ENCODE data around the gene UPP2.

UPP2 gene

DNA sequence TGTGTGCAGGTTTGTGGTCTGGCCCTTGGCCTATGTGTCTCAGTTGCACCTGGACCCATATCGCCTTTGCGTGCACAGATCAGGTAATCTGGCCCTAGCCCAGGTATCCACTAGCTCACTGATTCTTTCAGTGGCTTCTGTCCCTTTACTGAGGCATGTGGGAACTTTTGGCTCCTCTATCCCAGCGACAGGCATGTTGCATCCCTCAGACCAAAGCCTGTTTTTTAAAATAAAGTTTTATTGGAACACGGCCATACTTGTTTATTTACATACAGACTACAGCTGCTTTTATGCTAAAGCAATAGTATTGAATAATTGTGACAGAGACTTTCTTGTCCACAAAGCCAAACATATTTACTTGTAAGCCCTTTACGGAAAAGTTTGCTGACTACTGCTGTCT is 39.9 kb upstream of the UPP2 start:
- Histone ChIP-seq H3K36me3 (ENCODE audit: control insufficient read depth, insufficient read depth, low read length) (no peaks in the 10 kb centered on the region), H3K4me3 (replicated peaks; ENCODE audit: low read depth, low read length) (no peak overlapping the region), H3K27me3 (replicated peaks; ENCODE audit: control insufficient read depth, insufficient read depth, low read length) (no peaks in the 10 kb centered on the region)
- TF ChIP-seq, protein P1, sequence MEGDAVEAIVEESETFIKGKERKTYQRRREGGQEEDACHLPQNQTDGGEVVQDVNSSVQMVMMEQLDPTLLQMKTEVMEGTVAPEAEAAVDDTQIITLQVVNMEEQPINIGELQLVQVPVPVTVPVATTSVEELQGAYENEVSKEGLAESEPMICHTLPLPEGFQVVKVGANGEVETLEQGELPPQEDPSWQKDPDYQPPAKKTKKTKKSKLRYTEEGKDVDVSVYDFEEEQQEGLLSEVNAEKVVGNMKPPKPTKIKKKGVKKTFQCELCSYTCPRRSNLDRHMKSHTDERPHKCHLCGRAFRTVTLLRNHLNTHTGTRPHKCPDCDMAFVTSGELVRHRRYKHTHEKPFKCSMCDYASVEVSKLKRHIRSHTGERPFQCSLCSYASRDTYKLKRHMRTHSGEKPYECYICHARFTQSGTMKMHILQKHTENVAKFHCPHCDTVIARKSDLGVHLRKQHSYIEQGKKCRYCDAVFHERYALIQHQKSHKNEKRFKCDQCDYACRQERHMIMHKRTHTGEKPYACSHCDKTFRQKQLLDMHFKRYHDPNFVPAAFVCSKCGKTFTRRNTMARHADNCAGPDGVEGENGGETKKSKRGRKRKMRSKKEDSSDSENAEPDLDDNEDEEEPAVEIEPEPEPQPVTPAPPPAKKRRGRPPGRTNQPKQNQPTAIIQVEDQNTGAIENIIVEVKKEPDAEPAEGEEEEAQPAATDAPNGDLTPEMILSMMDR (IDR thresholded peaks at IDR 0.05; ENCODE audit: insufficient read depth, low read length, poor library complexity, severe bottlenecking): no peak
- DNase-seq (ENCODE audit: extremely low read depth, insufficient read length): no peak

DNA sequence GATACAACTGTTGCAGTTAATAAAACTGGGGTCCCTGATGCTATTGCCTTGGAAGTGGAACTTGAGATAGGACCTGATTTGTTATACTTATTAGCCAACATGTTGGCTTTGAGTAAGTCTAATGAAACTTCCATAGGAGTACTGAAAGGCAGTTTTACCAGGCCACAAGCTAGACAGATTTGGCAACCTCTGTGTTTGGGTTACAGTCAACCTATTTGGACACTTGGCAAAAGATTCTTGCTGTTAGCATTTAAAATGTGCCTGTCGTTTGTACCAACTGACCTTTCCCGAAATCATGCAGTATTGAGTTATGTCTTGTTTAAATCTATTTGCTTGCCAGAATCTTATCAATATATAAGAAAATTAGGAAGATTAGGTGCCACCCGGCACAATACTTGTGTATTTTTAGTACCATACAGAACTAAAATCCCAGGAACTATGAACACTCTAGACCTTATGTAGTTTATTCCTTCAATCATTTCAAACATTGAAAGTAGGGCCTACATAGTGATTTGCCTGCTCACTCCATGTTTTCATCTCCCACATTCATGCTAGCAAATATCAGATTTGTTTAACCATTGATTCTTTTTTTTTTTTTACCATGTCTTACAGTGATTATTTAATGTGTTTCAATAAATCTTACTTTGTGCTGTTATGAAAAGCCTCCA is 35.5 kb upstream of the UPP2 start:
- no peaks in the 10 kb centered on the region for H3K36me3 ChIP-seq (ENCODE audit: control insufficient read depth, insufficient read depth, low read length)
- no peak for DNase-seq (ENCODE audit: extremely low read depth, insufficient read length)
- TF ChIP-seq, protein P1 (IDR thresholded peaks at IDR 0.05; ENCODE audit: insufficient read depth, low read length, poor library complexity, severe bottlenecking): no peak

DNA sequence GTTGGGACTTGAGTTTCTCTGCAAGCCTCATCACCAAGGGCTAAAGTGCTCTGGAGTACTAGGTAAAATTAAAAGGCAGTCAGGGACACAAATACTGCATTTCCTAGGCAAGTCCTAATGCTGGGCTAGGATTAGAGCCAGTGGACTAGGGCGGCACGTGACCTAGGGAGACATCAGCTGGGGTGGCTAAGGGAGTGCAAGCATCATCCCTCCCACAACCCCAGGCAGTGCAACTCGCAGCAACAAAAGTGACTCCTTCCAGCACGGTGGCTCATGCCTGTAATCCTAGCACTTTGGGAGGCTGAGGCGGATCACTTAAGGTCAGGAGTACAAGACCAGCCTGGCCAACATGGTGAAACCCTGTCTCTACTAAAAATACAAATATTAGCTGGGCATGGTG is 30.7 kb upstream of the UPP2 start:
- TF ChIP-seq, protein P1 (IDR thresholded peaks at IDR 0.05; ENCODE audit: insufficient read depth, low read length, poor library complexity, severe bottlenecking): no peak
- Histone ChIP-seq H3K4me3 (replicated peaks; ENCODE audit: low read depth, low read length) (no peak overlapping the region), H3K27me3 (replicated peaks; ENCODE audit: control insufficient read depth, insufficient read depth, low read length) (no peaks in the 10 kb centered on the region; the same call in 1 of the 2 replicates), H3K36me3 (ENCODE audit: control insufficient read depth, insufficient read depth, low read length) (no peaks in the 10 kb centered on the region)
- DNase-seq (ENCODE audit: extremely low read depth, insufficient read length): no peak

More for the DNA sequence above, 35.5 kb upstream of the UPP2 start:
- no peak overlapping the region for H3K4me3 ChIP-seq (replicated peaks; ENCODE audit: low read depth, low read length)
- no peaks in the 10 kb centered on the region; the same call in 1 of the 2 replicates for H3K27me3 ChIP-seq (replicated peaks; ENCODE audit: control insufficient read depth, insufficient read depth, low read length)

GRCh38 chr2:158072361-158072760 is 29.3 kb upstream of the UPP2 start:
- no peaks in the 10 kb centered on the region; the same call in 1 of the 2 replicates for H3K27me3 ChIP-seq (replicated peaks; ENCODE audit: control insufficient read depth, insufficient read depth, low read length)
- no peak overlapping the region for H3K4me3 ChIP-seq (replicated peaks; ENCODE audit: low read depth, low read length)
- DNase-seq (ENCODE audit: extremely low read depth, insufficient read length): no peak
- TF ChIP-seq, protein P1 (IDR thresholded peaks at IDR 0.05; ENCODE audit: insufficient read depth, low read length, poor library complexity, severe bottlenecking): no peak
- H3K36me3 ChIP-seq (ENCODE audit: control insufficient read depth, insufficient read depth, low read length): no peaks in the 10 kb centered on the region

GRCh38 chr2:158079672-158080071 is 22.0 kb upstream of the UPP2 start:
- Histone ChIP-seq H3K4me3 (replicated peaks; ENCODE audit: low read depth, low read length) (no peak overlapping the region), H3K36me3 (ENCODE audit: control insufficient read depth, insufficient read depth, low read length) (no peaks in the 10 kb centered on the region), H3K27me3 (replicated peaks; ENCODE audit: control insufficient read depth, insufficient read depth, low read length) (no peaks in the 10 kb centered on the region)
- no peak for DNase-seq (ENCODE audit: extremely low read depth, insufficient read length)
- TF ChIP-seq, protein P1 (IDR thresholded peaks at IDR 0.05; ENCODE audit: insufficient read depth, low read length, poor library complexity, severe bottlenecking): no peak

DNA sequence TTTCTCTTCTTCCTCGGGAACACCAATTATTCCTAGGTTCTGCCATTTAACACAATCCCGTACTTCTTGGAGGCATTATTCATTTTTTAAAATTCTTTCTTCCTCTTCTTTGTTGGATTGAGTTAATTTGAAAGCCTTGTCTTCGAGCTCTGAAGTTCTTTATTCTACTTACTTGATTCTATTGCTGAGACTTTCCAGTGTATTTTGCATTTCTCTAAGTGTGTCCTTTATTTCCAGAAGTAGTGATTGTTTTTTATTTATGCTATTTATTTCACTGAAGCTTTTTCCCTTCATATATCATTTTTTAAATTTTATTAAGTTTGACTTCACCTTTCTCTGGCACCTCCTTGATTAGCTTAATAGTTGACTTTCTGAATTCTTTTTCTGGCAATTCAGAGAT is 13.6 kb upstream of the UPP2 start:
- no peak overlapping the region for H3K4me3 ChIP-seq (replicated peaks; ENCODE audit: low read depth, low read length)
- no peaks in the 10 kb centered on the region for H3K27me3 ChIP-seq (replicated peaks; ENCODE audit: control insufficient read depth, insufficient read depth, low read length)
- H3K36me3 ChIP-seq (ENCODE audit: control insufficient read depth, insufficient read depth, low read length): no peaks in the 10 kb centered on the region
- TF ChIP-seq, protein P1 (IDR thresholded peaks at IDR 0.05; ENCODE audit: insufficient read depth, low read length, poor library complexity, severe bottlenecking): no peak
- no peak for DNase-seq (ENCODE audit: extremely low read depth, insufficient read length)
